ENCODE results near the gene SLC23A2. TPM values are rescaled to one million over a fixed set of nuclear protein-coding genes. Genes with fewer than 3 reads are reported as not detected.
"Not testable (repeated sequence)": the region's sequence is repeated elsewhere in the genome, so short reads cannot be mapped to it uniquely, and the experiment has no call there.

SLC23A2 gene
- total and polyA plus RNA-seq, 12 donors: 51.0 to 294 (median 145) TPM

GRCh38 chr20:5030348-5031205, 29.3 kb upstream of the SLC23A2 start:
- Histone ChIP-seq H3K9me3 (replicated peaks in 1 of 3) (no peaks in the 10 kb centered on the region), H3K27ac (no peak overlapping the region), H3K4me1 (replicated peaks in 1 of 2) (peaks cover 0 to 5% of the 10 kb centered on the region in 2 donors), H3K4me3 (no peak overlapping the region), H3K36me3 (replicated peaks in 1 of 2) (no peaks in the 10 kb centered on the region), H3K27me3 (no peaks in the 10 kb centered on the region)
- no peak for TF ChIP-seq POLR2A (IDR thresholded peaks at IDR 0.05)
- TF ChIP-seq CTCF (IDR thresholded peaks at IDR 0.05): no peak
- intact Hi-C loops (cut with DNase I): no loop called here
- 76 to 84% (median 78%) methylated on average over 10 of the region's 10 CpGs for WGBS, 4 donors
- DNase-seq: no peak

- WGBS, 4 donors: 64 to 98% (median 88%) methylated on average over 2 to 4 of the region's 4 CpGs
- H3K4me1 ChIP-seq (replicated peaks in 1 of 2): peaks cover 15 to 20% of the 10 kb centered on the region in 2 donors
- H3K27me3 ChIP-seq; H3K36me3 ChIP-seq (replicated peaks in 1 of 2); H3K9me3 ChIP-seq (replicated peaks in 1 of 3); intact Hi-C loops (cut with DNase I); H3K27ac ChIP-seq; DNase-seq; H3K4me3 ChIP-seq: not testable (repeated sequence)
Measured at GRCh38 chr20:5028258-5029059, 27.1 kb upstream of the SLC23A2 start.

- intact Hi-C loops (cut with DNase I): no loop called here
- H3K27me3 ChIP-seq: no peaks in the 10 kb centered on the region
- no peaks in the 10 kb centered on the region for H3K36me3 ChIP-seq (replicated peaks in 1 of 2)
- DNase-seq: peak; percentile 26 to 75 (median 66)
- H3K9me3 ChIP-seq (replicated peaks in 1 of 3): no peaks in the 10 kb centered on the region
- H3K4me3 ChIP-seq: no peak overlapping the region
- TF ChIP-seq POLR2A (IDR thresholded peaks at IDR 0.05) (no peak), CTCF (IDR thresholded peaks at IDR 0.05) (no peak)
- peak overlapping the region in 2 of 5 donors; percentile 32 to 38 for H3K27ac ChIP-seq
- WGBS, 4 donors: 65 to 70% (median 67%) methylated on average over 4 of the region's 4 CpGs
- peaks cover 15 to 20% of the 10 kb centered on the region in 2 donors for H3K4me1 ChIP-seq (replicated peaks in 1 of 2)
Measured at GRCh38 chr20:5024982-5025381, 23.7 kb upstream of the SLC23A2 start.

GRCh38 chr20:5024103-5024502, 22.8 kb upstream of the SLC23A2 start:
- Histone ChIP-seq H3K9me3 (replicated peaks in 1 of 3) (no peaks in the 10 kb centered on the region), H3K27me3 (no peaks in the 10 kb centered on the region), H3K4me1 (replicated peaks in 1 of 2) (peaks cover 15 to 20% of the 10 kb centered on the region in 2 donors), H3K27ac (peak overlapping the region in 2 of 5 donors; percentile 26 to 38), H3K36me3 (replicated peaks in 1 of 2) (no peaks in the 10 kb centered on the region), H3K4me3 (no peak overlapping the region)
- DNase-seq: peak in 3 of 7 donors; percentile 36 to 45 (median 44)
- intact Hi-C loops (cut with DNase I): no loop called here
- TF ChIP-seq CTCF (IDR thresholded peaks at IDR 0.05): no peak
- no peak for TF ChIP-seq POLR2A (IDR thresholded peaks at IDR 0.05)
- 58 to 74% (median 63%) methylated on average over 6 of the region's 6 CpGs for WGBS, 4 donors

GRCh38 chr20:5023171-5023570, 21.9 kb upstream of the SLC23A2 start:
- H3K27me3 ChIP-seq; H3K36me3 ChIP-seq (replicated peaks in 1 of 2); H3K27ac ChIP-seq; H3K9me3 ChIP-seq (replicated peaks in 1 of 3); H3K4me3 ChIP-seq; intact Hi-C loops (cut with DNase I): not testable (repeated sequence)
- 54 to 88% (median 87%) methylated on average over 4 of the region's 4 CpGs for WGBS, 4 donors
- DNase-seq: peak in 4 of 7 donors; percentile 32 to 38 (median 33)
- H3K4me1 ChIP-seq (replicated peaks in 1 of 2): peaks cover 15 to 20% of the 10 kb centered on the region in 2 donors
